Endodermal cell (in vitro differentiated cells): ENCODE data around the gene DTYMK. TPM values are rescaled to one million over a fixed set of nuclear protein-coding genes. Genes with fewer than 3 reads are reported as not detected.

Source experiments
- DNase-seq: peaks from one replicate; pipeline ENCODE4 v3.0.0-alpha.2; 2017
- H3K27ac ChIP-seq: 2 replicates; pipeline ENCODE4 v1.5.1; 2013; ENCODE audit warnings: mild to moderate bottlenecking, low read depth, low read length, moderate library complexity
- H3K27me3 ChIP-seq: 2 replicates; pipeline ENCODE4 v1.6.1; 2013; ENCODE audit warnings: mild to moderate bottlenecking, low read length, moderate library complexity; ENCODE audit not compliant: insufficient read depth, control insufficient read depth, poor library complexity, severe bottlenecking
- H3K36me3 ChIP-seq: 2 replicates; pipeline ENCODE4 v1.7.0; 2013; ENCODE audit warnings: mild to moderate bottlenecking, low read length, moderate library complexity; ENCODE audit not compliant: control insufficient read depth, insufficient read depth
- H3K4me1 ChIP-seq: one replicate; pipeline ENCODE4 v1.7.0; 2013; ENCODE audit warnings: low read length; ENCODE audit not compliant: control insufficient read depth, insufficient read depth
- H3K4me3 ChIP-seq: 2 replicates; pipeline ENCODE4 v1.5.1; 2013; ENCODE audit warnings: mild to moderate bottlenecking, low read length, moderate library complexity
- H3K9ac ChIP-seq: 2 replicates; pipeline ENCODE4 v1.6.1; 2013; ENCODE audit warnings: mild to moderate bottlenecking, low read length, moderate library complexity; ENCODE audit not compliant: poor library complexity, severe bottlenecking; ENCODE audit errors: extremely low read depth
- H3K9me3 ChIP-seq: 2 replicates; pipeline ENCODE4 v1.6.1; 2013; ENCODE audit warnings: mild to moderate bottlenecking, low read length, moderate library complexity; ENCODE audit not compliant: control insufficient read depth
- H3K27ac Mint-ChIP-seq: 2 replicates; pipeline ENCODE4 v1.8.0; 2020; ENCODE audit warnings: mixed read lengths
- H3K27me3 Mint-ChIP-seq: 2 replicates; pipeline ENCODE4 v1.8.0; 2021; ENCODE audit warnings: mild to moderate bottlenecking, mixed read lengths; ENCODE audit not compliant: insufficient read depth
- H3K36me3 Mint-ChIP-seq: 2 replicates; pipeline ENCODE4 v1.8.0; 2020; ENCODE audit warnings: low read depth, mixed read lengths
- H3K4me1 Mint-ChIP-seq: 2 replicates; pipeline ENCODE4 v1.8.0; 2020; ENCODE audit warnings: mixed read lengths
- H3K4me3 Mint-ChIP-seq: 2 replicates; pipeline ENCODE4 v1.8.0; 2020; ENCODE audit warnings: mild to moderate bottlenecking, moderate library complexity, mixed read lengths
- H3K9me3 Mint-ChIP-seq: 2 replicates; pipeline ENCODE4 v1.8.0; 2020; ENCODE audit warnings: mild to moderate bottlenecking, mixed read lengths
- CTCF ChIP-seq: fragments of 200-600 bp; sonication (generic); conservative IDR thresholded peaks from 2 replicates; pipeline ENCODE4 v1.5.0; 2021; ENCODE audit warnings: antibody characterized with exemption, mild to moderate bottlenecking
- WGBS, 2 experiments: methylation state at CpG; one replicate each; pipeline versions ENCODE4 v1.1.5 to v1.1.7; 2013; ENCODE audit warnings: missing lambda C conversion rate in 2 of 2, mixed read lengths in 1 of 2; ENCODE audit not compliant: insufficient coverage in 1 of 2, insufficient read length in 1 of 2; 5-methylcytosine and 5-hydroxymethylcytosine counted together
- total RNA-seq, 2 donors: library from RNA; stranded (reverse); fragmentation: NEBNext Ultra II Directional in 1 of 2; extraction: Animal tissue kit (Norgen Biotek cat#: 25700) in 1 of 2; gene quantifications; 2 replicates in 1 of 2; 3 replicates in 1 of 2; pipeline ENCODE4 v1.2.1, GENCODE V29; 2021

The DTYMK gene
- total RNA-seq, 2 donors from 2014 or later: 60.9 to 62.4 TPM

DNA sequence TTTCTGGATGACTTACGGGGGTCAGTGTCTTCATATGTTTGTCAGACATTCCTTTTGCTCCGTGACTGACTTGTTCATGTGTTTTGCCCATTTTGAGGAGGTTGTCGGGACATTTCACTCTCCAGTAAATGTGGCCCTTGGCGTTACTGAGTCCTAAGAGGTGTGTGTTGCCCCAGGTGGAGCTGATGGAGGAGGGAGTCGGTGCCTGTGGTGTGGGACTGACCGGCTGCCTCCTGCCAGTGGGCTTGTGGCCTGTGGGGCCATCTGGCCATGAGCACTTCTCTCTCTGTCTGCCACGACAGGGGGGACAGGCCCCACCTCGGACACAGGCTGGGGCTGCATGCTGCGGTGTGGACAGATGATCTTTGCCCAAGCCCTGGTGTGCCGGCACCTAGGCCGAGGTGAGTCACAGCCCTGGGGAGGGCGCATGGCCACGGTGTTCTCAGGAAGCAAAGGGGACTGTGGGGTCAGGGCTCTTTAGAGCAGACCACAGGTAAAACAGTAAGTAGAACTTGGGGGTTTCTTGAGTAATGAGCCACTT, 33.3 kb downstream of the DTYMK start:
- H3K4me1 ChIP-seq: no peaks in the 10 kb centered on the region
- 93% methylated on average over 5 to 13 of the region's 13 CpGs for WGBS, 2 experiments
- no peak overlapping the region for H3K27ac ChIP-seq
- H3K36me3 ChIP-seq: peaks cover 57% of the 10 kb centered on the region
- no peak for TF ChIP-seq CTCF
- no peak overlapping the region for H3K9ac ChIP-seq
- no peak for DNase-seq
- no peak overlapping the region for H3K4me3 ChIP-seq
- H3K27me3 ChIP-seq: no peaks in the 10 kb centered on the region
- H3K9me3 ChIP-seq: no peaks in the 10 kb centered on the region
- no peaks in the 10 kb centered on the region for H3K27me3 Mint-ChIP-seq
- peaks cover 10% of the 10 kb centered on the region for H3K4me1 Mint-ChIP-seq
- no peaks in the 10 kb centered on the region for H3K9me3 Mint-ChIP-seq
- no peak overlapping the region for H3K4me3 Mint-ChIP-seq
- peaks cover 56% of the 10 kb centered on the region for H3K36me3 Mint-ChIP-seq
- H3K27ac Mint-ChIP-seq: no peak overlapping the region

GRCh38 chr2:241652722-241653121, 33.9 kb downstream of the DTYMK start:
- Mint-ChIP-seq H3K27me3 (no peaks in the 10 kb centered on the region), H3K36me3 (peaks cover 54% of the 10 kb centered on the region), H3K9me3 (no peaks in the 10 kb centered on the region), H3K4me3 (no peak overlapping the region), H3K27ac (no peak overlapping the region), H3K4me1 (peaks cover 10% of the 10 kb centered on the region)
- DNase-seq: no peak
- no peak for TF ChIP-seq CTCF
- Histone ChIP-seq H3K36me3 (peaks cover 57% of the 10 kb centered on the region), H3K9me3 (no peaks in the 10 kb centered on the region), H3K27me3 (no peaks in the 10 kb centered on the region), H3K4me1 (no peaks in the 10 kb centered on the region), H3K4me3 (no peak overlapping the region), H3K9ac (no peak overlapping the region), H3K27ac (no peak overlapping the region)
- 93 to 98% methylated on average over 7 to 9 of the region's 9 CpGs for WGBS, 2 experiments

- H3K27me3 Mint-ChIP-seq: no peaks in the 10 kb centered on the region
- Histone ChIP-seq H3K27ac (no peak overlapping the region), H3K36me3 (peaks cover 57% of the 10 kb centered on the region), H3K9me3 (no peaks in the 10 kb centered on the region), H3K27me3 (no peaks in the 10 kb centered on the region), H3K4me3 (no peak overlapping the region), H3K4me1 (no peaks in the 10 kb centered on the region), H3K9ac (no peak overlapping the region)
- no peak overlapping the region for H3K4me3 Mint-ChIP-seq
- H3K36me3 Mint-ChIP-seq: peaks cover 48% of the 10 kb centered on the region
- H3K9me3 Mint-ChIP-seq: no peaks in the 10 kb centered on the region
- H3K4me1 Mint-ChIP-seq: peaks cover 10% of the 10 kb centered on the region
- no peak overlapping the region for H3K27ac Mint-ChIP-seq
- WGBS, 2 experiments: 94 to 100% methylated on average over 3 to 8 of the region's 9 CpGs
- TF ChIP-seq CTCF: no peak
- no peak for DNase-seq
Observed at GRCh38 chr2:241652142-241652541, 34.5 kb downstream of the DTYMK start.
